BJ (cell line): Measurements from ENCODE around the gene CCDC6. TPM values are rescaled to one million over a fixed set of nuclear protein-coding genes. Genes with fewer than 3 reads are reported as not detected.

Source experiments
- CTCF ChIA-PET: fragments of 350-600 bp; formaldehyde crosslinking; extraction: SDS; loops from one replicate; lab custom pipeline; 2021; ENCODE audit warnings: antibody characterized with exemption, inconsistent platforms; lab: Yijun Ruan, JAX
- POLR2A ChIA-PET: fragments of 300-600 bp; sonication (Branson Sonifier 250); formaldehyde crosslinking; extraction: SDS; loops from one replicate; lab custom pipeline; 2021; ENCODE audit warnings: antibody characterized with exemption; lab: Charles Lee
- DNase-seq: peaks from one replicate; pipeline ENCODE4 v3.0.0-alpha.2; 2011; ENCODE audit warnings: low read depth
- H3K27me3 ChIP-seq: 2 replicates; pipeline ENCODE4 v1.6.0; 2011; ENCODE audit warnings: low read length; ENCODE audit not compliant: control insufficient read depth, insufficient read depth
- H3K36me3 ChIP-seq: 2 replicates; pipeline ENCODE4 v1.5.1; 2011; ENCODE audit warnings: low read length; ENCODE audit not compliant: control insufficient read depth, insufficient read depth
- H3K4me3 ChIP-seq: 2 replicates; pipeline ENCODE4 v1.5.1; 2011; ENCODE audit warnings: low read depth, mild to moderate bottlenecking, control low read depth, low read length
- CTCF ChIP-seq: IDR thresholded peaks from 2 replicates; pipeline ENCODE4 v1.5.1; 2011; ENCODE audit warnings: low read depth, mild to moderate bottlenecking, control low read depth, inconsistent platforms, low read length, moderate library complexity; ENCODE audit not compliant: insufficient read depth
- polyA plus RNA-seq: library from polyadenylated mRNA; depleted of rRNA; stranded (reverse); fragments of >200 nt; gene quantifications from 2 replicates; pipeline ENCODE4 v1.2.3, GENCODE V29; 2011

CCDC6 gene
- polyA plus RNA-seq, 1 experiment = 17.2 TPM

DNA sequence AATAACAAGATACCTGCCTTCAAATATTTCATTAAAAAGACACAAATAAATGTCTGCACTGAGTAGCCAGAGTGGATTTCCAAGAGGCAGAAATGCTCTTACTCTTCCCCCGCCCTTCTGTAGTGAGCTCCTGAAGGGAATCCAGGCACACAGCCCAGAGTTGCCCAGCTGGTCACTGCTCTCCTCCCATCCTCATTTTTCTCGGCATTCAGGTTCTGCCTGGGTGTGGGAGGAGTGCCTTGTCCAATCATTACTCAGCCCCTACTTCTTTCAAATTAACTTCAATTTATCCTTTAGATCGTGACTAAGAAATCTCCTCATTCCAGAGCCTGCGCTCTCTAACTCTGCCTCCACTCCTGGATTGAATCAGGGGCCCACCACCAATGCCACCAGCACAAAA, 12.2 kb downstream of the CCDC6 start:
- Histone ChIP-seq H3K36me3 (no peaks in the 10 kb centered on the region; the same call in 1 of the 2 replicates), H3K27me3 (no peaks in the 10 kb centered on the region), H3K4me3 (no peak overlapping the region)
- TF ChIP-seq CTCF = no peak
- no peak for DNase-seq
- CTCF ChIA-PET = interaction anchor here (0.8 kb wide), 1 partner anchor 14 kb away, joined by 3 read pairs; no protein-coding TSS in a partner anchor
- POLR2A ChIA-PET = no interaction called here

DNA sequence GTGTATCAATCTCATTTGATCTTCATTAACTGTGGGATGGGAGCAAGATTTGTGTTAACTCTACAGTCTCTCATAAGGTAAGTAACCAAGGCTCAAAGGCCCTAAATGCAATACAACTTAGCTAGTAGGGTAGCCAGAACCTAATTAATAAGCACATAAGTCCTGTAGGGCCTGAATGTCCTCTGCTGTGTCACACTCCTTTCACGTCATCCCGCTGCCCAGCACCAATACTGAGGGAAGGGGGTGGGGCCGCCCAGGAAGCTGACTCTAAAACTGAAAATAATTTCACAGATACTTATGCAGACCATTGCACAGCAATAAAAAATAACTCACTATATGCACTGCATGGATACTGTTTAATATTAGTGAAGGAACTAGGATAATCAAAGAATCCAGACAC, 13.7 kb downstream of the CCDC6 start:
- ChIA-PET POLR2A (no interaction called here), CTCF (interaction anchor here (1.9 kb wide), 1 partner anchor 15 kb away, joined by 4 read pairs; no protein-coding TSS in a partner anchor)
- Histone ChIP-seq H3K36me3 (no peaks in the 10 kb centered on the region; the same call in 1 of the 2 replicates), H3K4me3 (no peak overlapping the region), H3K27me3 (no peaks in the 10 kb centered on the region)
- TF ChIP-seq CTCF = no peak
- DNase-seq = no peak

DNA sequence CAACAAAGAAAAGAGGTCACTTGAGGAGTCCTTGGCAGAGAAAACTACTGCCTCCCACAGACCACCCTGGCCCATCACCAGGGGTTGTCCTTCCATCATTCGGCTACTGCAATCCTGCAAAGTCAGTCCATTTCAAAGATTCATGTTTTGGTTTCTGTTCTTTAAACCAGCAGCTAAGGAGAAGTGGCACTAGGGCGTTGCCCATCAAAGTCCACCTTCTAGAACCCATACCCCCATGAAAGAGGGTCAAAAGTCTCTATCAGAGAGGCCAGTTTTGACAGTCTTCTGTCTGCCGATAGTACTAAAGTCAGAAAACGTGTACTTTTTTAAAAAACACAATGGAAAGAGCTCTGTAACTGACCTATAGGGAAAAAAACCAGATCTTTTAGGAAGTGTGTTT, 14.4 kb downstream of the CCDC6 start:
- CTCF ChIA-PET = interaction anchor here (1.9 kb wide), 1 partner anchor 16 kb away, joined by 4 read pairs; no protein-coding TSS in a partner anchor

DNA sequence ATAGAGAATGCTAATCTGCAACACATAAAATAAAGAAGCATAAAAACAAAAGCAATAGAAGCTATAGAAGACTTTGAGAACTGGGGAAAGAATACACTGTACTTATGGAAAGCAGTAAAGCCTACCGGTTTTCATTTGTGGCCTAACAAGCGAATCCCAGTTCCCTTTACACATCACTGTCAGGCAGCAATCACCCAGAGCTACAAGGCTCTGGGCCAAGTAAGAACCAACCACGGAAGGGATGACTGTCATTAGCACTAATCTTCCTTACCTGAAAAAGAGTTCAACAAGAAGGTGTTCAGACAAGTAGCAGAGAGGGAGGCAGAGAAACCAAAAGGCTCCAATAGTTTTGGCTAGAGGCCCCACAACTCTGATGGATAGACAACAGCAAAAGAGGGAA, 15.0 kb downstream of the CCDC6 start:
- ChIA-PET CTCF (interaction anchor here (0.6 to 1.9 kb wide), 2 partner anchors 17 to 119 kb away, joined by 3 to 4 read pairs; no protein-coding TSS in a partner anchor), POLR2A (no interaction called here)
- Histone ChIP-seq H3K4me3 (no peak overlapping the region), H3K27me3 (no peaks in the 10 kb centered on the region), H3K36me3 (no peaks in the 10 kb centered on the region; the same call in 1 of the 2 replicates)
- no peak for DNase-seq
- TF ChIP-seq CTCF = no peak

More for the DNA sequence above, 14.4 kb downstream of the CCDC6 start:
- Histone ChIP-seq H3K27me3 (no peaks in the 10 kb centered on the region), H3K36me3 (no peaks in the 10 kb centered on the region; the same call in 1 of the 2 replicates), H3K4me3 (no peak overlapping the region)
- no peak for DNase-seq
- no peak for TF ChIP-seq CTCF
- POLR2A ChIA-PET = no interaction called here

GRCh38 chr10:59888781-59889435, 17.4 kb downstream of the CCDC6 start:
- ChIA-PET POLR2A (no interaction called here), CTCF (interaction anchor here (0.6 to 1.4 kb wide), 5 partner anchors 13 to 231 kb away, joined by 3 to 5 read pairs (median 3); no protein-coding TSS in a partner anchor)

More at GRCh38 chr10:59888781-59889435, 17.4 kb downstream of the CCDC6 start:
- TF ChIP-seq CTCF = no peak
- no peaks in the 10 kb centered on the region; the same call in 1 of the 2 replicates for H3K36me3 ChIP-seq
- no peaks in the 10 kb centered on the region for H3K27me3 ChIP-seq
- DNase-seq = no peak
- no peak overlapping the region for H3K4me3 ChIP-seq
